ENCODE measurements around the gene FGF4.
A peak's percentile ranks its signal among the peaks of the same experiment; 100 is the strongest.

FGF4 gene, protein sequence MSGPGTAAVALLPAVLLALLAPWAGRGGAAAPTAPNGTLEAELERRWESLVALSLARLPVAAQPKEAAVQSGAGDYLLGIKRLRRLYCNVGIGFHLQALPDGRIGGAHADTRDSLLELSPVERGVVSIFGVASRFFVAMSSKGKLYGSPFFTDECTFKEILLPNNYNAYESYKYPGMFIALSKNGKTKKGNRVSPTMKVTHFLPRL

DNA sequence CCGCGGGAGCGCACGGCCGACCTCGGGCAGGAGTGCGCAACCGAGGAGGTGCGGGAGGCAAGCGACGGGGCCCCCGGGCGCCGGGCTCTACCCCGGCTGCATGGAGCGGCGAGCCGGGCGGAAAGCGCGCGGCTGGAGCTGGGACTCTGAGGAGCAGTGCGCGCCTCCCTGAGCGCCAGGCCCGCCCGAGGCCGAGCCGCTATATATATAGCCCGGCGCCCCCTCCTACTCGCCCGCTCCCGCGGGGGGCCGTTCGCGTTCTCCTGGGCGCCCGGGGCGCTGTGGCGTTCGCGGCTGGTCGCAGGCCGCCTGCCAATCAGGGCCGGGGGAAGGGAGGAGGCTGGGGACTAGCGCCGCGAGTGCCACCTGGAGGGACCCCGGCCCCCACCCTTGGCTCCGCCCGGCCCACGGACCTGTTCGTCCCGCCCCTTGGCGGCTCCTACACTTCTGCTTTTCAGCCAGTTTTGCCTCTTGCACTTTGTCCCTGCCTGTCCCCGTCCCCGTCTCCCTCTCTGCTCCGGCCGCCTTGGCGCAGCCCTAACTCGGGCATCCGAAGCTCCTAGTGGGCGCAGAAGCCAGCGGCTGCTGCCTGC, at the start of gene FGF4:
TSS of gene FGF4 (minus strand) at position 179 of the 593 bp plus-strand sequence. CDS start 257 bp downstream, outside the sequence.
- DNase-seq = peak; percentile 38

DNA sequence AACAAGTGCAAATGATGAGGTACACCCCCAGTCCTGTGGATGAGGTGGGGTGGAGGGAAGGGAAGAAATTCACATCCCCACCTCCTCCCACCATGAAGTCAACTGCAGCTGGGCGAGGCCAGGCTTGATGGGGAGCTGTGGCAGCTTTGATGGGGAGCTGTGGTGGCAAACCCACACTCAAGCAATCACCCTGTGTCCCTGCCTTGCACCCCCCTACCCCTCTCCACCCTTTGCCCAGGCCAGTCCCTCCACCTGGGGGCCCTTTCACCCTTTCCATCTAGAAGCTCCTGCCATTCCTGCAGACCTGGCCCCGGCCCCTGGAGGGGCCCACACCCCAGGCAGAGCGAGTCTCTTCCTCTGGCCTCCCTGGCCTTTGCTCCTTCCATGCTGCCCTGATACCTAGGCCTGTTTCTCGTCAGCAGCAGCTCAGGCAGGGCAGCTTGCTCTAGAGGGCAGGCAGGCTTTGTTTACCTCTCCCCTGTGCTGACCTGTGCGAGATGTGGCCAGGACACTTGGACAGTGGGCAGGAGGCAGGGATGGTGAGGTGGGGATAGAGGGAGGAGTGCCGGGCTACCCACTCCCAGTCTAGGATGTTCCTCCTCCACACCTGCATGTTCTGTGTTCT, 48.6 kb upstream of the FGF4 start:
- no peak for DNase-seq

DNA sequence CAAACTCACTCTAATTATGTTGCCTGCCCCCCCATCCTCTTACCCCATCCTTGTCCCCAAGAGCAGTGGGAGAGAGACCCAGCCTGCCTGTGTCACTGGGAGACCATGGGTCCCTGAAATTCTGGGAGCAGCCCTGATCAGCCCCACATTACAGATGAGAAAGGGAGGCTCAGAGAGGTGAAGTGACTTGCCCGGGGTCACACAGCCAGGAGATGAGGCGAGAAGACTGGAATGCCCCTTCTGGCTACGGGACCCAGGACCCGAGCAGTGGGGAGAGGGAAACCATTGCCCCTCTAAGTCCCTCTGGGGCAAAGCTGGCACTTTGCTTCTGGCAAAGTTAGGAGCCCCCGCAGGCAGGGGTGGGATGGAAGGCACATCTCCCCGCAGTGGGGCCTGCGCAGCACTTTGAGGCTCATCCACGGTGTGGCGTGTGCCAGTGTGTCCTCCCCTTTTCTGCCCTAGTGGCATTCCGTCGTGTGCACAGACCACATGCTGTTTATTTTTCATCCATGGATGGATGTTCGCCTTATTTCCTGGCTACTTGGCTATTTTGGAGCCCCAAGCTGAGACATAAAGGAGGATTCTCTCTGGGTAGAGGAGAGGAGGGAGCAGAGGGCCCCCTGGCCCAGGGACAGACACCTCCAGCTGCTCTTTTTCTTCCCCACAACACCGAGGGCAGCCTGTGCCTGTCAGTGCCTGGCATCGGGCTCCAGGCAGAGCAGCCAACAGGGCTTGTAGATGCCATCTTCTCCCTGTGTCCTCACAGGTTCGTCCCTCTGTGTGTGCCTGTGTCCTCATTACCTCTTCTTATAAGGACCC, 47.7 kb upstream of the FGF4 start:
- DNase-seq = no peak

DNA sequence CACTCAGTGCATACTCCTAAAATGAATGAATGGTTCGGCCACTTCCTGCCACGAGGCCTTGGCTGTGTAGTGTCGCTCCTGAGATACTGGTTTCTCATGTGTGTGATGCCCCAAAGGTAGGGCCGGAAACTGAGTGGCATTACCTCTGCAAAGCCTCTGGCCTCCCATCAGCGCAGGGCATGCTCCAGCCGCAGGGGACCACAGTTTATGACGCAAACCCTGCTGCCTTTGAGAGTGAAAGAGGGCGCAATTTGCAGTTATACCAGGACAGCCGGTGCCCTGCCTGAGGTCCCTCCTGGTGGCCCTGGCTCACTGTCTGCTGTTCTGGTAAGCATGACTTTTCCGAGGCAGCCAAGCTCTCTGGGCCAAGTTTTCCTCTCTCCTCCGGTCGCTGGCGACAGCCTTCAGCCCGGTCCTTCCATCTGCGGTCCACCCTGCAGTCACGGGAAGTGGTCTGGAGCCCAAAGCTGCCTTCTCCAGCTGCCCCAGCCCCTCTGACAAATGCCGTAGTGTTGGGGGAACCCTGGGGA, 46.4 kb upstream of the FGF4 start:
- no peak for DNase-seq

DNA sequence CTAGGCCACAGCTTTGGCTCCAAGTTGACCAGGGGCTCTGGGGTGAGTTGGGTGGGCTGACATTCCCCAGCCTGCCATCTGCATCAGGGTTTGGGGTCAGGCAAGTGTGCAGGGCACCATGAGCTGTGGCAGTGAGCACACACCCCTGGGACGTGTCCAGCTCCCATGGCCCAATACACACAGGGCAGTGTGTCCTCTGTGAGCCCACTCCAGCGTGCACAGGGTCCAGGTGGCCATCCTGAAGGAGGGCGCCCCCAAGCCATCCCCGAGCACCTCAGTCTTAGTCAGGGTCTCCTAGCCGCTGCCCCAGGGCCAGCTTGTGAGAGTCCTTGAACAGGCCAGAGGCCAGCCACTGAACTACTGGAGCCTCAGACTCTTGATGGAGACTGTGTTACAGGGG, 45.3 kb upstream of the FGF4 start:
- no peak for DNase-seq

DNA sequence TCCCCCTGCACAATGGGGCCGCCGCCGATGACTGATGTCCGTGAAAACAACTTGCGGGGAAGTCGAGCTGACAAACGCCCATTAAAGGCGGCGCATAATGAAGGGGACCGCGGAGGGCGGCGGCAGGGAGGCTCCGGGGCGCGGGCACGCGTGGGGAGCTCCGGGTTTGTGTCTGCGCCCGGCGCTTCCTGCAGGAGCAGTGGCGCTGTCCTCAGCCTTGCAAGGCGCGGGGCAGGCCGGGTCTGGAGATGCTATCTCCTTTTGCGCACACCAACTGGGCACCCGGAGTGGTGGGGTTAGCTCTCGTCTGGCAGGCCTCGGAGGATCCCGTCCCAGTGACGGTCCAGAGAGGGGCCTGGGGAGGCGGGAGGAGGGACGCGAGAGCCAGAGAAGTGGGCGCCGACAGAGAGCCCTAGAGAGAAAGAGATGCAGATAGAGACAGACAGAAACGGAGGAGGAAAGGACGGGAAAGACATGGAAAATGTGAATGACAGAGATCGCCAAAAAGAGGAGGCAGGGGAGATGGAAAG, 44.5 kb upstream of the FGF4 start:
- DNase-seq = peak; percentile 65

DNA sequence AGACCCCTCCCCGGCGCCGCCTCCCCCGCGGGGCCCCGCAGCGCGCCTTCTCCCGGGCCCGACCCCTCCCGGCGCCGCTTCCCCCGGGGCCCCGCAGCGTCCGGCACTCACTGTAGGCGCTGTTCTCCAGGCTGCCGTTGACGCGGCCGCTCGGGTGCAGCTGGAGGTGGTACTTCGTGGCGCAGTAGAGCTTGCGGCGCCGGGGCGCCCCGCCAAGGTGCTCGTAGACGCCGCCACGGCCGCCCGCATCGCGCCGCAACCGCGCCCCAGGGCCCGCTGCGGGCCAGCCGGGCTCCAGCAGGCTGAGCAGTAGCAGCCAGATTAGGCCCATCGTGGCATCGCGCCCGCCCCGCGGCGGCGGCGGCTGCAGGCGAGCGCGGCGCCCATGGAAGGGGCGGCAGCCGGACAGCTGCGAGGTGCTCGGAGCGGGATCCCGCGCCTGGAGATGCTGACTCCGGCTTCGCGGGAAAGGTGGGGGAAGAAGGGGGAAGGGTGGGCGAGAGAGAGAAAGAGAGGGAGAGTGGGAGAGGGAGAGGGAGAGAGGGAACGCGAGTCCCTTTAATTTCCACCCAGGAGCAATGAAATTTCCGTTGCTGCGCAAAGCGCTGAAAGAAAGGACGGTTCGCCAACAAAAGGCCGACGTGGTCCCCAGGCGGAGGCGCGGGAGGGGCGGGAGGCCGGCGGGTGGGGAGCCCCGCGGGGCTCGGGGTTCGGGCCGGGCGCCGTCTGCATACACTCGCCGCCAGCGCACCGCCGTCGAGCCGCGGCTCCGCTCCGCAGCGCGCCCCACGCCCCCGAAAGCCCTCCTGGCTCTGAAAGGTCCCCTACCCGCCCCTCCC, 43.7 kb upstream of the FGF4 start, which contains the start of gene FGF3:
TSS of gene FGF3 (minus strand) at position 814 of the 839 bp plus-strand sequence. CDS start at position 331, 483 bp downstream.
- DNase-seq = no peak

DNA sequence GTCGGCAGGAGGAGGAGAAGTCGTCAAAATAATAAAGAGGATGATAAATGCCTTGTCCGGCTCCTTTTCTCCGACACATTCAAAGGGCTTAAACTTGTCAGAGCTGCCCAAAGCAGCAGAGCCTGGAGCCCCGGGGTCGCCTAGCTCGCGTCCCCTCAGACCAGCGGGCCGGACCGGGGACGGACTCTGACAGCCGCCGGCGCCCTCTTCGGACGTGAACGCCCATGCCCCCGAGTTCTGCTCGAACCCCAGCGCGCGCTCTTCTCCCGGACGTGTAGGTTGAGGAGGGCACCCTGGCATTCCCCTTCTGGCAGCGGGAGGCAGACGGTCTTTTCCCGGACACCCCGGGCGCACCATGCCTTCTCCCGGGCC, 43.1 kb upstream of the FGF4 start:
- no peak for DNase-seq

DNA sequence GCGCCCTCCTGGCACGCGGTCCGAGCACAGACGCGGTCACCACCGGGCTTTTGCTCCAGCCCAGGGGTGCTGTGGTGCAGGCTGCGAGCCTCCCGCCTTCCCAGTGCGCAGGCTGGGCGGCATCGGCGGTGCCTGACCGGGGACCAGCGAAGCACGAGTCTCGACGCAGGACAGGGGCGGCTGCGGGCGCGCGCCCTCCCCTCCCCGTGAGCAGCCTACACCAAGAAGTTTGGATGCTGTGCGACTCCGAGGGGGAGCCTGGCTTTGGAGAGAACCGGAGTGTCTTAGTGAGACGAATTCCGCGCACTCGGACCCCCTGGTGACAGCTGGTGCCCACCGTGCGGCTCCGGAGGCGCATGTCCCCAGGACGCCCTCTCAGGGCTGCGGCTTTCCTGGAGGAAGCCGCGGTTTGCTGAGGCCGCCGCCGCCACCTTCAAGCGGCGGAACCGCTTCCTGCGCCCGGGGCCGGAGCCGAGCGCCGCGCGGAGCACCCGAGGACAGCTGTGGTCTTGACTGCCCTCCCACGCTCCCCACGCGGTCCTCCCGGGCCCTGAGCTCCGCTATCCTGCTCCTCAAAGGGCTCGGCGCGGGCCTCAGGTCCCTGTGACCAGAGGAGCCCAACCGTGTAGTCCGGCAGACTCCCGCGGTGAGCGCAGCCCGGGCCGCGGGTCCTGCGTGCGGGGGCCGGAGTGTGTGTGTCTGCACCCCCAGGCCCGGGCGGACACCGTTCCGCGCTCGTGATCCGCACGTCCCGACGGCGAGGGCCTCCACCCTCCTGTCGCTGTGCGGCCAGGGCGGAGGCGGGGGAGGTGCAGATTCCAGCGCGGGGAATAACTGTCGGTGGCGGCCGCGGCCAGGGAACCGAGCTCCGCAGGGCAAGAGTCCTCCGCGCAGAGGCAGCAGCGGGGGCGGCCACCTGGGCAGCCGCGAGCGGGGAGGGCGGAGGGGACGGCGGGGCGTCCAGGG, 42.4 kb upstream of the FGF4 start:
- DNase-seq = peak; percentile 73

DNA sequence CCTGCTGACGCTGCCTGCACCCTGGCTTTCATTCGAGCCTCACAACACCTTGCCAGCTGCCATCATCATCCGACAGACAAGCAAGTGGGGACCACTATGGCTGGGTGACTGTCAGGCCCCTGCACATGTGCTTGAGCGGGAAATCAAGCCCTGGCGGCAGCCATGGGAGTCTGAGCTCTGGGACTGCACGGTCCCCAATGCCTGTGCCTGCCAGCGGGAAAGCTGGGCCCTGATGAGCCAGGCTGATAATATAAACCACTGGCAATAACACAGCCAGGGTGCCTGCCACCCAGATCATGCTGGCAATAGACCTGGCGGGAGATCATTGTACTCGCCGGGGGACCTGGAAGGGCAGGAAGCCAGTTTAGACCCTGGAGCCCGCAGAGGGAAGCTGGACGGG, 41.5 kb upstream of the FGF4 start:
- DNase-seq = no peak

DNA sequence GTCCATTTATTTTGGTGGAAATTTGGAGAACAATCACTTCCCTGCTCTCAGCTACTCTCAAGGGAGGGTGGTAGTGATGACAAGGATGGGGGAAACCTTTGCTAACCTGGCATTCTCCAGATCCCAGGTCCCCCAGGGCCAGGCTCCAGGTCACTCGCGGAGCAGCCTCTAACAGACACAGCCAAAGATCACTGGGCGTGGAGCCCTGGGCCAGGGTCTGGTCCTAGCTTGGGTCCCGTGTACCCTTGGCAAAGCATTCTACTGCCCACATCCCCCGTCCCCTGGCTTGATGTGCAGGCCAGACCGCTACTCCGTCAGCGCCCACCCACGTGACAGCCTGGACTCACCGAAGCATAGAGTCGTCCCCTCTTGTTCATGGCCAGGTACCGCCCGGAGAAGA, 40.8 kb upstream of the FGF4 start:
- no peak for DNase-seq

DNA sequence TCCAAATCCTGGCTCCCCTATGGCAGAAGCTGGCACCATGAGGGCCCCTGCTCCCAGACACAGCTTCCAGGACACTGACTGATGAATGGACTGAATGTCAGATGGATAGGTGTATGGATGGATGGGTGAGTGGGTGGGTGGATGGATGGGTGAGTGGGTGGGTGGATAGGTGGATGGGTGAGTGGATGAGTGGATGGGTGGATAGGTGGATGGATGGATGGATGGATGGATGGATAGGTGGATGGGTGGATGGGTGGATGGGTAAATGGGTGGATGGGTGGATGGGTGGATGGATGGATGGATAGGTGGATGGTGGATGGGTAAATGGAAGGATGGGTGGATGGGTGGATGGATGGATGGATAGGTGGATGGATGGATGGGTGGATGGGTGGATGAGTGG, 39.8 kb upstream of the FGF4 start:
- DNase-seq = no peak

DNA sequence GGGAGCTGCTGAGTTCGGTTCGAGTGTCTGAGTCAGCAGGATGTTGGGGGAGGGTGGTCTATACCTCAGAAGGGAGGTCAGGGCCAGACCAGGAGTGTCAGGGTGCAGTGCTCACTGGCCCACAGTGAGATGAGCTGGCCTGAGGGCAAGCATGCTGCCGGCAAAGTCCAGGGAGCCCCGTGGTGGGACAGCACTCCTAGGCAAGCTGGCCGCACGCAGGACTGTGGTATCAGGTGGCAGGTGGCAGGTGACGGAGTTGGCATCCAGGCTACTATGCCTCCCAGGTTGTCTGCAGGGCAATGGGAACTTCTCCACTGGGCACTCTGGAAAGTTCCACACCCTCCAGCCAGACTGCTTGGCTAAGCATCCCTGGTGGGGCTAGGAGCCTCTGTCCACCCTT, 39.3 kb upstream of the FGF4 start:
- no peak for DNase-seq

DNA sequence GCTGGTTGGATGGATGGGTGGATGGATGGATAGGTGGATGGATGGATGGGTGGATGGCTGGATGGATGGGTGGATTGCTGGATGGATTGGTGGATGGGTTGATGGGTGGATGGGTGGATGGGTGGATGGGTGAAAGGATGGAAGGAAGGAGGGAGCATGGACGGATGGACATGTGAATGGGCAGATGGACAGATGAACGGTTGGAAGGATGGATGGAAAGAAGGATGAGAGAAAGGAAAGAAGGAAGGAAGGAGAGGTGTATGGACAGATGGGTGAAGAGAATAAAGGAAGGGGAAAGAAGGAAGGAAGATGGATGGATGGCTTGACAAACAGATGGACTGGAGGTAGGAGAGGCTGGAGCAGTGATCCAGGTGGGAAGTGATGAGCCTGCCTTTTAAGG, 38.7 kb upstream of the FGF4 start:
- DNase-seq = no peak

DNA sequence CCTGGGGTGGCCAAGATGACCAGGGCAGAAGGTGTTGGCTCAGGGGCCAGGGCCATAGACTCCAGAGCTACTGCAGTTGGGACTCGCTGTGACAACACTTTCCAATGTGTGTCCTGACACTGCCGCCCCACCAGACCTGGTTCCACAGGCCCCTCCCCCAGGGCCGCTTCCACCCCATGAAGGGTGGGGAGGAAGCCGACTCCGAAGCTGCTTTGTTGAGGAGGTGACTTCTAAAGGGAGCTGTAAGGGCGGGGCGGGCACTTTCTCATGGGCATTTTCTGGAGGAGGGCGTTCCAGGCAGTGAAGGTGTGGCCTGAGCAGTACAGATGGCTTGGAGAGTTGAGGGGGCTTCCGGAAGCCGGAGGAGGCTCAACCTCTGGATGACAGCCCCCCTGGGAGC, 37.8 kb upstream of the FGF4 start:
- no peak for DNase-seq

DNA sequence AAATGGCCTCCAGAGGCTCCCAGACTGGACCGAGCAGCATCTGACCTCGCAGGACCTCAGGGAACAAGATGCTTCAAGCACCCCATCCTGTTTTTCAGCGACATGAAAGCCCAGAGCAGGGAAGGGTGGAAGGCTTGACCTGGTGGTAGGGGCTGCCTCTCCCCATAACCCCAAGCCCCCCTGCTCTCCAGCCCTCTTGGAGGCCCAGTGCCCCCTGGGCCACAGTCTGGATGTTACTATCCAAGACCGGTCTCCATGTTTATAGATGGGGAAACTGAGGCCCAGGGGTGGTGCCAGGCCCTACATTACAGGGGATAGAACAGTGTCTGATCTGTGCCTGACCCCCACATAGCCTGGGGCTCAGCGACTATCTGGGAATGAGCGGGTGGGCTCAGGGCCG, 37.1 kb upstream of the FGF4 start:
- DNase-seq = no peak

DNA sequence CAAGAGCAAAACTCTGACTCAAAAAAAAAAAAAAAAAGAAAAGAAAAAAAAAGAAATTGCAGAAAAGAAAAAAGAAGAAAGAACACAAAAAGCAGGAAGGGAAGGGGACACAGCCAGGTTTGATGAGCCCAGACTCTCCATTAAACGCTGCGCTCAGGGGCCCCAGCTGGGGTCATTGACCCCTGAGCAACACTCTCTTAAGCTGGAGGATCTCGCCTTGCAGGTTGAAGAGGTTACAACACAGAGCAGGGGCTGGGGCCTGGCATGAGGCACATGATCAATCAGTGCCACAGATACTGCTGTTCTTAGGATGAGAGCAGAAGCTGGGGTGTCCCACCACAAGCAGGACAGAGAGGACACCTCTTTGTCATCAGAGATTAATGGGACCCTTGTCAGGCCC, 36.3 kb upstream of the FGF4 start:
- no peak for DNase-seq

DNA sequence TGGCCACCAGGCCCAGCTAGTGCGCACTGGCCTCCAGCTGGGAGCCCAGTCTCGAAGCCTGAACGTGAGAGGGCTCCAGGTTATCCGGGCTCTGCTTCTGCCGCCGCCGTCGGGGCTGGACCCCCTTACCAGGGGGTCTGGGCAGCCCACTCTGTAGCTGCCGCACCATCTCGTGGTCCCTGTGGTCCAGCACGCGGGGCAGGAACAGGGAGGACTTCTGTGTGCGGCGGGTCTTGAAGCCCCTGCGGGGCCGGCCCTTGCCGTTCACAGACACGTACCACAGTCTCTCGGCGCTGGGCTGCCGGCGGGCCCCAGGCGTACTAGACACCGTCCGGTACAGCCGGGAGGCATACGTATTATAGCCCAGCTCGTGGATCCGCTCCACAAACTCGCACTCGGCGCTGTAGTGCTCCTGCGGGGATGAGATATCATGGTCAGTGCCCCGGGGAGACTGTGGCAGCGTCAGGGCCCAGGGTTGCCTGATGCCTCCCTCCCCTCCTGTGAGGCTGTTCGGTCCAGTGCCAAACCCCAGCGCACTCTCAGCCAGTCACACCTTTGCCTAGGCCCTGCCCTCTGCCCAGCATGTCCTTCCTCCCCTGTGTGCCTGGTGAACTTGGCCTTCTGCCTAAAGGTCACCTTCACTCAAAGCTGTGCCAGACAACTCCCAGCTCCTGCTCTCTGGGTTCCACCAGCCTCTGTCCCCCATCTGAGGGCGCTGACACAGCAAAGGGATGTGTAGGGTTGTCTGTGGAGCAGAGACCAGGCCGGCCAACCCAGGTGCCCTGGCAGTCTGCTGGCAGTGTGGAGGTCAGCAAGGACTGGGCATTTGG, 35.4 kb upstream of the FGF4 start:
- DNase-seq = no peak

DNA sequence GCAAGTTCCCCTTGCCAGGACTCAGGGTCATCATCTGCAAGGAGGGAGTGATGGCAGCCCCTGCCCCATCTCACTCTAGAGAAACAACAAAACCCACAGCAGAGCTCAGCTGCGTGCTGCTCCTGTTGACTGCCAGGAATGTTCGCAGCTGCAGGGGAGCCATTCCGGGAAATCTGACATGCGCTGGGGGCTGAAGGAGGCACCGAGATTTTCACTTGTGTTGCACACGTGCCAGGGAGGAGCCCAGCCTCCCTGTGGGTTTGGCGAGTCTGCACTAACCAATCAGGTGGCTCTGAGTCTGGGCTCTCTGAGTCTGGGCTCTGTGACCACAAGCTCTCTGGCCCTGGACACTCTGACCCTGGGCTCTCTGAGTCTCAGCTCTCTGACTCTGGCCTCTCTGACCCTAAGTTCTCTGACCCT, 33.5 kb upstream of the FGF4 start:
- peak; percentile 55 for DNase-seq
